ENCODE data around the gene DOCK1. TPM values are rescaled to one million over a fixed set of nuclear protein-coding genes. Genes with fewer than 3 reads are reported as not detected.

DOCK1 gene
- polyA plus RNA-seq, 1 experiment = 37.9 TPM

- no peaks in the 10 kb centered on the region for H3K9me3 ChIP-seq (ENCODE audit: control insufficient read depth, insufficient read depth, low read length)
- POLR2A ChIA-PET = no interaction called here
- TF ChIP-seq CTCF (IDR thresholded peaks at IDR 0.05; ENCODE audit: low read depth, low read length) = no peak
- H3K27ac ChIP-seq (ENCODE audit: low read depth, low read length) = no peak overlapping the region
- peak overlapping the region; percentile 57 for H3K4me3 ChIP-seq (ENCODE audit: low read depth, low read length)
- no peak for DNase-seq (ENCODE audit: low read depth, low spot score)
- CTCF ChIA-PET = no interaction called here
- H3K27me3 ChIP-seq (ENCODE audit: control insufficient read depth, insufficient read depth, low read length) = peaks cover 8% of the 10 kb centered on the region
Observed at GRCh38 chr10:127195041-127195506, 289.8 kb downstream of the DOCK1 start.

- CTCF ChIA-PET = interaction anchor here (2.2 to 2.8 kb wide), 2 partner anchors 12 to 48 kb away, joined by 7 to 15 read pairs; no protein-coding TSS in a partner anchor
- no peak overlapping the region for H3K27ac ChIP-seq (ENCODE audit: low read depth, low read length)
- DNase-seq (ENCODE audit: low read depth, low spot score) = no peak
- TF ChIP-seq CTCF (IDR thresholded peaks at IDR 0.05; ENCODE audit: low read depth, low read length) = no peak
- peaks cover 8% of the 10 kb centered on the region for H3K27me3 ChIP-seq (ENCODE audit: control insufficient read depth, insufficient read depth, low read length)
- H3K9me3 ChIP-seq (ENCODE audit: control insufficient read depth, insufficient read depth, low read length) = no peaks in the 10 kb centered on the region
- H3K4me3 ChIP-seq (ENCODE audit: low read depth, low read length) = peak overlapping the region; percentile 57
- POLR2A ChIA-PET = no interaction called here
Observed at GRCh38 chr10:127195571-127196281, 290.5 kb downstream of the DOCK1 start.

- no peak for DNase-seq (ENCODE audit: low read depth, low spot score)
- Histone ChIP-seq H3K9me3 (ENCODE audit: control insufficient read depth, insufficient read depth, low read length) (no peaks in the 10 kb centered on the region), H3K4me3 (ENCODE audit: low read depth, low read length) (peak within 1 kb of the TSS; percentile 64), H3K27me3 (ENCODE audit: control insufficient read depth, insufficient read depth, low read length) (peaks cover 8% of the 10 kb centered on the region), H3K27ac (ENCODE audit: low read depth, low read length) (no peak within 1 kb of the TSS)
- ChIA-PET CTCF (interaction anchor here (2.2 to 2.8 kb wide), 2 partner anchors 11 to 47 kb away, joined by 7 to 15 read pairs; no protein-coding TSS in a partner anchor), POLR2A (no interaction called here)
- TF ChIP-seq CTCF (IDR thresholded peaks at IDR 0.05; ENCODE audit: low read depth, low read length) = peak; percentile 52
Observed at GRCh38 chr10:127196282-127197153, 291.3 kb downstream of the DOCK1 start, which contains the start of gene INSYN2A. INSYN2A (minus strand) TSS chr10:127196591; CDS start chr10:127176395, 20,196 bp downstream.

- no peaks in the 10 kb centered on the region for H3K9me3 ChIP-seq (ENCODE audit: control insufficient read depth, insufficient read depth, low read length)
- peak overlapping the region; percentile 64 for H3K4me3 ChIP-seq (ENCODE audit: low read depth, low read length)
- ChIA-PET CTCF (interaction anchor here (2.2 to 2.8 kb wide), 2 partner anchors 10 to 46 kb away, joined by 7 to 15 read pairs; no protein-coding TSS in a partner anchor), POLR2A (no interaction called here)
- H3K27me3 ChIP-seq (ENCODE audit: control insufficient read depth, insufficient read depth, low read length) = peaks cover 8% of the 10 kb centered on the region
- no peak for TF ChIP-seq CTCF (IDR thresholded peaks at IDR 0.05; ENCODE audit: low read depth, low read length)
- DNase-seq (ENCODE audit: low read depth, low spot score) = no peak
- H3K27ac ChIP-seq (ENCODE audit: low read depth, low read length) = no peak overlapping the region
Observed at GRCh38 chr10:127197154-127197432, 291.9 kb downstream of the DOCK1 start.

Data from AG04450 (cell line).